GM12878 (cell line): ENCODE data around the gene SORBS2. TPM values are rescaled to one million over a fixed set of nuclear protein-coding genes. Genes with fewer than 3 reads are reported as not detected.

ENCODE experiments used
- BCL3 ChIP-seq: IDR thresholded peaks from 2 replicates; pipeline ENCODE4 v1.6.1; 2011; ENCODE audit warnings: borderline replicate concordance, low read depth, mild to moderate bottlenecking, moderate library complexity, low read length; ENCODE audit not compliant: insufficient read depth, poor library complexity, severe bottlenecking
- CEBPB ChIP-seq, 2 experiments: fragments of 150-350 bp in 1 of 2; IDR thresholded peaks; 2 replicates each; pipeline ENCODE4 v1.6.1; 2012 to 2014; ENCODE audit warnings: low read depth in 2 of 2, low read length in 2 of 2, borderline replicate concordance in 1 of 2, inconsistent platforms in 1 of 2
- CEBPZ ChIP-seq: fragments of 150-350 bp; IDR thresholded peaks from 2 replicates; pipeline ENCODE4 v1.6.1; 2016; ENCODE audit warnings: low read depth, low read length
- FOXM1 ChIP-seq: IDR thresholded peaks from 2 replicates; pipeline ENCODE4 v1.6.1; 2012; ENCODE audit warnings: low read depth, mild to moderate bottlenecking, inconsistent platforms, low read length, moderate library complexity
- IKZF2 ChIP-seq, 2 experiments: fragments of 450-650 bp; IDR thresholded peaks; 2 replicates each; pipeline ENCODE4 v1.6.1; 2017; ENCODE audit warnings: mild to moderate bottlenecking in 2 of 2, moderate library complexity in 2 of 2
- KLF5 ChIP-seq: fragments of 450-650 bp; IDR thresholded peaks from 2 replicates; pipeline ENCODE4 v1.6.1; 2014; ENCODE audit warnings: mild to moderate bottlenecking; ENCODE audit not compliant: partially characterized antibody
- MEF2B ChIP-seq: fragments of 450-650 bp; IDR thresholded peaks from 2 replicates; pipeline ENCODE4 v1.6.1; 2018; ENCODE audit warnings: mild to moderate bottlenecking, moderate library complexity; ENCODE audit not compliant: partially characterized antibody, poor library complexity, severe bottlenecking
- RAD21 ChIP-seq: IDR thresholded peaks from 2 replicates; pipeline ENCODE4 v1.6.1; 2011; ENCODE audit warnings: mild to moderate bottlenecking, low read depth, low read length, moderate library complexity; ENCODE audit not compliant: insufficient read depth
- SIX5 ChIP-seq: IDR thresholded peaks from 2 replicates; pipeline ENCODE4 v1.6.1; 2011; ENCODE audit warnings: mild to moderate bottlenecking, low read depth, low read length, moderate library complexity; ENCODE audit not compliant: severe bottlenecking
- ZNF217 ChIP-seq: fragments of 450-650 bp; IDR thresholded peaks from 2 replicates; pipeline ENCODE4 v1.6.1; 2017; ENCODE audit warnings: antibody characterized with exemption, mild to moderate bottlenecking
- ZNF622 ChIP-seq: fragments of 450-650 bp; IDR thresholded peaks from 2 replicates; pipeline ENCODE4 v1.6.1; 2017; ENCODE audit warnings: mild to moderate bottlenecking, inconsistent platforms
- polyA plus RNA-seq, 11 experiments: library from polyadenylated mRNA; depleted of rRNA in 4 of 11; unstranded in 6 of 11; stranded (reverse) in 5 of 11; fragments of >200 nt; fragmentation: Nextera tagmentation in 4 of 11; fragmentation: Illumina TruSeq in 1 of 11; extraction: Ambion mirVana in 4 of 11; extraction: Trizol in 1 of 11; gene quantifications; 1 replicate in 1 of 11; 2 replicates in 10 of 11; pipeline versions ENCODE4 v1.2.1 to v1.2.3, GENCODE V29; 2011 to 2016; ENCODE audit warnings: inconsistent platforms in 2 of 11, missing spikeins in 2 of 11, low read depth in 1 of 11
- total RNA-seq, 4 experiments: library from RNA; depleted of rRNA in 3 of 4; stranded (reverse); fragments of >200 nt in 3 of 4; fragmentation: Illumina TruSeq in 1 of 4; extraction: Trizol in 1 of 4; gene quantifications; 2 replicates each; pipeline versions ENCODE4 v1.2.1 to v1.2.3, GENCODE V29; 2013 to 2021

Gene SORBS2
- total and polyA plus RNA-seq, 10 of the 15 experiments (the other 5 are each of a cell fraction or from before 2014, with no cell fraction given), result 0.06 to 3.0 (median 0.79) TPM

GRCh38 chr4:185587030-185587426, 225.0 kb downstream of the SORBS2 start (continued):
- TF ChIP-seq BCL3 (no peak), SIX5 (no peak), FOXM1 (no peak), CEBPB (IDR thresholded peaks at IDR 0.05; ENCODE audit: borderline replicate concordance in 1 of 2, low read depth in 2 of 2, low read length in 2 of 2) (no peak), MEF2B (no peak), ZNF217 (no peak), RAD21 (no peak), IKZF2 (IDR thresholded peaks at IDR 0.05) (no peak), CEBPZ (no peak), ZNF622 (no peak), KLF5 (no peak)
